ENCODE data around the gene TMEM213. TPM values are rescaled to one million over a fixed set of nuclear protein-coding genes. Genes with fewer than 3 reads are reported as not detected.
"Not testable (repeated sequence)": the region's sequence is repeated elsewhere in the genome, so short reads cannot be mapped to it uniquely, and the experiment has no call there.

The TMEM213 gene
- total RNA-seq, 1 donor from 2014 or later, result not detected

- DNase-seq, result no peak
Measured at GRCh38 chr7:138798836-138799235, 1.0 kb downstream of the TMEM213 start.

- DNase-seq, result no peak
Measured at GRCh38 chr7:138799336-138800000, 1.7 kb downstream of the TMEM213 start.

- DNase-seq, result no peak
Measured at GRCh38 chr7:138801256-138801655, 3.5 kb downstream of the TMEM213 start.

- DNase-seq, result no peak
Measured at GRCh38 chr7:138802706-138803105, 4.9 kb downstream of the TMEM213 start.

GRCh38 chr7:138804618-138805017, 6.8 kb downstream of the TMEM213 start:
- no peak for DNase-seq

- no peak for DNase-seq
Measured at GRCh38 chr7:138809346-138809745, 11.6 kb downstream of the TMEM213 start.

- DNase-seq, result not testable (repeated sequence)
Measured at GRCh38 chr7:138811327-138811726, 13.5 kb downstream of the TMEM213 start.

GRCh38 chr7:138813945-138814344, 16.2 kb downstream of the TMEM213 start:
- DNase-seq, result no peak

- no peak for DNase-seq
Measured at GRCh38 chr7:138814816-138815332, 17.1 kb downstream of the TMEM213 start.

- no peak for DNase-seq
Measured at GRCh38 chr7:138816650-138817049, 18.9 kb downstream of the TMEM213 start.

GRCh38 chr7:138819625-138820024, 21.8 kb downstream of the TMEM213 start:
- DNase-seq, result no peak

- no peak for DNase-seq
Measured at GRCh38 chr7:138821912-138822311, 24.1 kb downstream of the TMEM213 start.

GRCh38 chr7:138822867-138823535, 25.2 kb downstream of the TMEM213 start:
- no peak for DNase-seq

- DNase-seq, result no peak
Measured at GRCh38 chr7:138825049-138825721, 27.4 kb downstream of the TMEM213 start.

- DNase-seq, result no peak
Measured at GRCh38 chr7:138828302-138828701, 30.5 kb downstream of the TMEM213 start.

- no peak for DNase-seq
Measured at GRCh38 chr7:138829335-138829734, 31.5 kb downstream of the TMEM213 start.

GRCh38 chr7:138832966-138833365, 35.2 kb downstream of the TMEM213 start:
- no peak for DNase-seq

- no peak for DNase-seq
Measured at GRCh38 chr7:138833596-138833995, 35.8 kb downstream of the TMEM213 start.

- no peak for DNase-seq
Measured at GRCh38 chr7:138834583-138834982, 36.8 kb downstream of the TMEM213 start.

- DNase-seq, result no peak
Measured at GRCh38 chr7:138835087-138835486, 37.3 kb downstream of the TMEM213 start.

GRCh38 chr7:138837627-138838026, 39.8 kb downstream of the TMEM213 start:
- peak; percentile 63 for DNase-seq

GRCh38 chr7:138838166-138838565, 40.4 kb downstream of the TMEM213 start:
- DNase-seq, result peak; percentile 14

GRCh38 chr7:138842111-138842510, 44.3 kb downstream of the TMEM213 start:
- DNase-seq, result peak; percentile 40

Data from dermis blood vessel endothelial cell (primary cell).